ENCODE measurements around the gene FBXO27.
A peak's percentile ranks its signal among the peaks of the same experiment; 100 is the strongest.
"Not testable (repeated sequence)": the region's sequence is repeated elsewhere in the genome, so short reads cannot be mapped to it uniquely, and the experiment has no call there.

FBXO27 gene

GRCh38 chr19:39045506-39045905, 13.2 kb upstream of the FBXO27 start:
- DNase-seq (ENCODE audit: low read depth in 3 of 3, low spot score in 1 of 3), result no peak

- DNase-seq (ENCODE audit: low read depth in 3 of 3, low spot score in 1 of 3), result no peak
Measured at GRCh38 chr19:39038098-39038497, 5.7 kb upstream of the FBXO27 start.

GRCh38 chr19:39037194-39037593, 4.8 kb upstream of the FBXO27 start:
- DNase-seq (ENCODE audit: low read depth in 3 of 3, low spot score in 1 of 3), result no peak

DNA sequence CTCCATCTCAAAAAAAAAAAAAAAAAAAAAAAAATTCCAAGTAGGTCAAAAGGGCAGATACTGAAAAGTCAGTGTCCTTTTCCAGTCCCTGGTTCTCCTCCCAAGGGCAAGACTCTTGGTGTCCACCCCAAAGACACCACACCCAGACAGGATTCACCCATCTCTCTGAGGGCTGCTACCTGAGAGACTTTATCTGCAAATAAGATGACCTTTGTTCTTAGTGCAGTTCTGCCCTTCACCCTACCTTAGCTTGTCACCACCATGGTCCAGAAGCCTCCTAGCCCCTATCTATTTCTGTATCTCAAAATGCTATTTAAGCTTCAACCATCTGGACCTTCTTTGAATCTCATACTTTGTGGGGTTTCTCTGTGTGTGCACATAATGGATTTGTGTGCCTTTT, 4.2 kb upstream of the FBXO27 start:
- DNase-seq (ENCODE audit: low read depth in 3 of 3, low spot score in 1 of 3), result no peak

DNA sequence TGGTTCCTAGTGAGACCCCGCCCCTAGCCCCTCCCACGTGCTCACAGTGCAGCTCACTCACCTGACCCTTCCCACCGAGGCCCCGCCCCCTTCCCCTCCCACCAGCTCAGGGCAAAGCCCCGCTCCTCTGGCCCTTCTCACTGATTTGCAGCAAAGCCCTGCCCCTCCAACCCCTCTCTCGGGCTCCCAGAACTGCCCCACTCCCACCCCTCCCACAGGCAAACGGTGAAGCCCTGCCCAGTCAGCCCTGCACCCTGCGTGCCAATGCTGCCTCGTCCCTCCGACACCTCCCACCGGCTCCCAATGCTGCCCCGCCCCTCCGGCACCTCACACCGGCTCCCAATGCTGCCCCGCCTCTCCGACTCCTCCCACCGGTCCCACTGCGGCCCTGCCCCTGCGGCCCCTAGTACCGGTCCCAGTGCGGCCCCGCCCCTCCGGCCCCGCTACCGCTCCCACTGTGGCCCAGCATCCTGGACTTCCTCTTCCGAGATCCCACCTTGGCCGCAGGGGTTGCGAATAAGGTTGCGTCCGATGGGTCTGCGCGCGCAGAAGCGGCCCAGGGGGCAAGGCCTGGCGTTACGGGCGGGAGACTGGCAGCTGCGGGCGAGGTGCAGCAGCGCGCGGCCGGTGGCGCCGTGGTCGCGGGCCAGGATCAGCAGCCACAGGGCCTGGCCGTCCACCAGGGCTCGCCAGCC, 834 bp downstream of the FBXO27 start:
- DNase-seq (ENCODE audit: low read depth in 3 of 3, low spot score in 1 of 3), result peak; percentile 47 to 67 (median 49)

GRCh38 chr19:39030854-39031367, 1.4 kb downstream of the FBXO27 start:
- no peak for DNase-seq (ENCODE audit: low read depth in 3 of 3, low spot score in 1 of 3)

- no peak for DNase-seq (ENCODE audit: low read depth in 3 of 3, low spot score in 1 of 3)
Measured at GRCh38 chr19:39024875-39025641, 7.3 kb downstream of the FBXO27 start.

DNA sequence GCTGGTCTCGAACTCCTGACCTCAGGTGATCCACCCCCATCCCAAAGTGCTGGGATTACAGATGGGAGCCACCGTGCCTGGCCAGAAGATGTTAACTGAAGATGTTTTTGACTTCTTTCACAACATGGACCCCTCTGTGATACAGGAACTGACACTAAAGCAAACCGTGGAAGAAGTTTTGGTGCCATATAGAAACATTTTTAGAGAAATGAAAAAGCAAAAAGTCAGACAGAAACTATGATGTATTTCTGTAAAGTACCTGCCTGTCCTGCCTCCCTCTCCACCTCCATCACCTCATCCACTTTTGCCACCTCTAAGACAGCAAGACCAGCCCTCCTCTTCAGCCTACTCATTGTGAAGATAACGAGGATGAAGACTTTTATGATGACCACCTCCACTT, 11.3 kb downstream of the FBXO27 start:
- no peak for DNase-seq (ENCODE audit: low read depth in 3 of 3, low spot score in 1 of 3)

- DNase-seq (ENCODE audit: low read depth in 3 of 3, low spot score in 1 of 3), result no peak
Measured at GRCh38 chr19:39017646-39018045, 14.7 kb downstream of the FBXO27 start.

- DNase-seq (ENCODE audit: low read depth in 3 of 3, low spot score in 1 of 3), result no peak
Measured at GRCh38 chr19:39017026-39017425, 15.3 kb downstream of the FBXO27 start.

- DNase-seq (ENCODE audit: low read depth in 3 of 3, low spot score in 1 of 3), result no peak
Measured at GRCh38 chr19:39014037-39014436, 18.3 kb downstream of the FBXO27 start.

DNA sequence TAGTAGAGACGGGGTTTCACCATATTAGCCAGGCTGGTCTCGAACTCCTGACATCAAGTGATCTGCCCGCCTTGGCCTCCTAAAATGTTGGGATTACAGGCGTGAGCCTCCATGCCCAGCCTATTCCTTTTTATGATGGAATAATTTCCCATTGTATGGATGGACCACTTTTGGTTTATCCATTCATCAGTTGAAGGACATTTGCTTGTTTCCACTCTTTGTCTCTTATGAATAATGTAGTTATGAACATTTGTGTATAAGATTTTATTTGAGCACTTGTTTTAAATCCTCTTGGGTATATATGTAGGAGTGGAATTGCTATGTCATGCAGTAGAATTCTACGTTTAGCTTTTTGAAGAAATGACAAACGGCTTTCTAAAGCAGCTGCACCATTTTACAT, 23.3 kb downstream of the FBXO27 start:
- no peak for DNase-seq (ENCODE audit: low read depth in 3 of 3, low spot score in 1 of 3)

GRCh38 chr19:39008137-39008536, 24.2 kb downstream of the FBXO27 start:
- no peak for DNase-seq (ENCODE audit: low read depth in 3 of 3, low spot score in 1 of 3)

DNA sequence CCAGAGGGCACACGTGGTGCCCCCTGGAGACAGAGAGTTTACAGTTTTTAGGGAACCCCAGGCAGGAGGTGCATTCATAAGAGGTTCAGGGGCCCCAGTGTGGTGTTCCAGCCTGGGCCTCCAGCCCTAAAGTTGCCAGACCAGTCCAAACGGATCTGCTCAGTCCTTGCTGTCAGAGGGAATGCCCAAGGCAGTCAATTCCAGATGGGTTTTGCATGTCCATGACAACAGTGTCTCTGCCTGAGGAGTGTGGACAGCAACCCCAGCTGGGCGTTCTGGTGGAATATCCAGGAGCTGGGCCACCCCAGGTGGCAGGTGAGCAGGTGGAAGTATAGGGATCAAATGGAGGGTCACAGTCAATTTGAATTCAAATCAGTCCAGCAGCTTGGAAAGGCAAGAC, 25.3 kb downstream of the FBXO27 start:
- no peak for DNase-seq (ENCODE audit: low read depth in 3 of 3, low spot score in 1 of 3)

- no peak for DNase-seq (ENCODE audit: low read depth in 3 of 3, low spot score in 1 of 3)
Measured at GRCh38 chr19:39004403-39004802, 27.9 kb downstream of the FBXO27 start.

- DNase-seq (ENCODE audit: low read depth in 3 of 3, low spot score in 1 of 3), result no peak
Measured at GRCh38 chr19:39003796-39004195, 28.6 kb downstream of the FBXO27 start.

DNA sequence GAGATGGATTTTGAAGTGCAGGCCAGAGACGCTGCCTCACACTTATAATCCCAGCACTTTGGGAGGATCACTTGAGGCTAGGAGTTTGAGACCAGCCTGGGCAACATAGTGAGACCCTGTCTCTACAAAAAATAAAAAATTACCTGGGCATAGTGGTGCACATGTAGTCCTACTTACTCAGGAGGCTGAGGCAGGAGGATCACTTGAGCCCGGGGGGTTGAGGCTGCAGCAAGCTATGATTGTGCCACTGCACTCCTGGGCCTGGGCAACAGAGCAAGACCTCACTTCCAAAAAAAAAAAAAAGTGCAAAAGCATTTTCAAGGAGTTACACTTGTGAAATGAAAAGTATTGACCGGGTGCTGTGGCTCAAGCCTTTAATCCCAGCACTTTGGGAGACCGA, 29.2 kb downstream of the FBXO27 start:
- no peak for DNase-seq (ENCODE audit: low read depth in 3 of 3, low spot score in 1 of 3)

GRCh38 chr19:39001041-39001440, 31.3 kb downstream of the FBXO27 start:
- DNase-seq (ENCODE audit: low read depth in 3 of 3, low spot score in 1 of 3), result no peak

- DNase-seq (ENCODE audit: low read depth in 3 of 3, low spot score in 1 of 3), result not testable (repeated sequence)
Measured at GRCh38 chr19:38997576-38997975, 34.8 kb downstream of the FBXO27 start.

DNA sequence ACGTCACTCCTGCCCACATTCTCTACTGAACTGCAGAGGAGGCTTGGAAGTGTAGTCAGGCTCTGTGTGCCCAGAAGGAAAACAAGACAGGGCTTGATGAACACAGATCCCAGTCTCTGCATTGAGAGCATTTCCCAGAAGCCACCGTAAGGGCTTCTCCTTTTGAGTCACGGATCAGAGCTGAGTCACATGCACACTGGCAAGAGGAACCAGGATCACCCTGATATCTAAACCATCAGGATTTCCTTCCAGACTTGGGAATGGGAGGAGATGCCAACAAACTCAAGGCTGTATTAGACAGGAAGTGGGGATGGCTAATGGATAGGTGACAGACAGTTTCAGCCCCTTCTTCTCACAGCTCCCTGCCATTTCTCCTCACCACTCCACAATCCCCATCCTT, 39.1 kb downstream of the FBXO27 start:
- DNase-seq (ENCODE audit: low read depth in 3 of 3, low spot score in 1 of 3), result no peak

DNA sequence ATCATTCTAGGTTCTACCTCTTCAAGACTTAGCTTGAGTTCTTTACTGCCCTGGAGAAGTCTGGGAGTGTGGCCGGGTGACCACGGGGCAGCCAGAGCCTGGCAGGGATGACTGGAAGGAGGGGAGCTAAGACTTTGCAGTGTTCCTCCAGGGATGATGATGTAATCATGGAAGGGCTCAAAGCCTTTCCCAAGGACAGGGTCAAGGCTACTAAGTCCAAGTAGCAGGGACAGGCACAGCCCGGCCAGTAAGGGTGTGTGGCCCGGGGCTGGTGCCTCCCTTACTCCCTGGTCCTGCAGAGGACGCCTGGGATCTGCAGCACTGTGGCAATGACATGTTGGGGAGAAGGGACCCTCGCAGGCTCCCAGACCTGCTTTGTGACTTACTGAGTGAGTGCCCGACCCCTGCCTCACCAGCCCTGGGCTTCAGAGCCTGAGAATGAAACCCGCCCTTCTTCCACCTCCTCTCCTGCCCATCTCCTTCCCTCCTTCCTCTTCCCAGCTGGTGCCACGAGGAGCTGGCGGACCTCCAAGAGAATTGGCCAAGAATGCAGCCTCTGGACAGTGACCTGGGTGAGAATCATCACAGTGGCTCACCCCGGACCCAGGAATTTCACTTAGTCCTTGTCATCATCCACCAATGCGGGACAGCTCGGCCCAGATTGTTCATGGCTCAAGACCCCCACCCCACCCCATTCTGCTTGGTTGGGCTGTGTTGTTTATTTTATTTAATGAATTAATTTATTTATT, 41.2 kb downstream of the FBXO27 start:
- DNase-seq (ENCODE audit: low read depth in 3 of 3, low spot score in 1 of 3), result no peak

DNA sequence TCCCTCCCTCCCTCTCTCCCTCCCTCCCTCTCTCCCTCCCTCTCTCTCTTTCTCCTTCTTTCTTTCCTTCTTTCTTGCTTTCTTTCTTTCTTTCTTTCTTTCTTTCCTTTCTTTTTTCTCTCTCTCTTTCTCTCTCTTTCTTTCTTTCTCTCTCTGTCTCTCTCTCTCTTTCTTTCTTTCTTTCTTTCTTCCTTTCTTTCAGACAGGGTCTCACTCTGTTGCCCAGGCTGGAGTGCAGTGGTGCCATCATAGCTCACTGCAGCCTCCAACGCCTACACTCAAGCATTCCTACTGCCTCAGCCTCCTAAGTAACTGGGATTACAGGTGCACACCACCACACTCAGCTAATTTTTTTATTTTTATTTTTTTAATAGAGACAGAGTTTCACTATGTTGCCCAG, 42.7 kb downstream of the FBXO27 start:
- DNase-seq (ENCODE audit: low read depth in 3 of 3, low spot score in 1 of 3), result not testable (repeated sequence)
